Skin epidermis (tissue), 12 donors: ENCODE results near the gene CXCR2.
"Not testable (repeated sequence)": the region's sequence is repeated elsewhere in the genome, so short reads cannot be mapped to it uniquely, and the experiment has no call there.

Source experiments
- H3K27ac ChIP-seq, 21 experiments: fragments of 200-600 bp; sonication (generic) in 11 of 21; one replicate each; pipeline ENCODE4 v1.5.0; 2020; ENCODE audit warnings: mild to moderate bottlenecking in 3 of 21, inconsistent platforms in 2 of 21, moderate library complexity in 2 of 21
- H3K4me3 ChIP-seq, 7 experiments: fragments of 200-600 bp; sonication (generic) in 2 of 7; one replicate each; pipeline ENCODE4 v1.5.0; 2020; ENCODE audit warnings: inconsistent platforms in 2 of 7, mild to moderate bottlenecking in 2 of 7, moderate library complexity in 1 of 7

CXCR2 gene

DNA sequence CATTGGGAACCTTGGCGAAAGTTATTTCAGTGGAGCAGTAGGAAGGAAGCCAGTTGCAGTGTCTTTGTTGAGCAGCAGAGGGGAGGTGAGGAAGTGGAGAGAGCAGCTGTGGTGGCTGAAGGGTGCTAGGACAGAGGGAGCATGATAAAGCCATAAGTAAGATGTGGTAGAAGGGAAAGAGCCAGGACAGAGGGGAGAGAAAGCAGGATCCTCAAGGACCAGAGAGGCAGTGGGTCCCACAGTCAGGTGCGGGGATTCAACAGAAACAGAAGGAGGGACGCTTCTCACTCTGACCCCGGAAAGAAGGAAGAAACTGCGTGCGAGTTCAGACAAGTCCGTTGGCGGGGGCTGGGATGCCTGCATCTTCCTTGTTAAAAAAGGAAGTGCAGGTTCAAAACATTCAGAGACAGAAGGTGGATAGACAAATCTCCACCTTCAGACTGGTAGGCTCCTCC lies at the start of gene CXCR2:
Gene CXCR2 (plus strand): TSS at position 403 of the 455 bp plus-strand sequence. CDS start 8,774 bp downstream, outside the sequence.
- peak within 1 kb of the TSS in 14 of 21 experiments; percentile 5 to 78 (median 36) for H3K27ac ChIP-seq
- peak within 1 kb of the TSS in 1 of 7 experiments; percentile 17 for H3K4me3 ChIP-seq

DNA sequence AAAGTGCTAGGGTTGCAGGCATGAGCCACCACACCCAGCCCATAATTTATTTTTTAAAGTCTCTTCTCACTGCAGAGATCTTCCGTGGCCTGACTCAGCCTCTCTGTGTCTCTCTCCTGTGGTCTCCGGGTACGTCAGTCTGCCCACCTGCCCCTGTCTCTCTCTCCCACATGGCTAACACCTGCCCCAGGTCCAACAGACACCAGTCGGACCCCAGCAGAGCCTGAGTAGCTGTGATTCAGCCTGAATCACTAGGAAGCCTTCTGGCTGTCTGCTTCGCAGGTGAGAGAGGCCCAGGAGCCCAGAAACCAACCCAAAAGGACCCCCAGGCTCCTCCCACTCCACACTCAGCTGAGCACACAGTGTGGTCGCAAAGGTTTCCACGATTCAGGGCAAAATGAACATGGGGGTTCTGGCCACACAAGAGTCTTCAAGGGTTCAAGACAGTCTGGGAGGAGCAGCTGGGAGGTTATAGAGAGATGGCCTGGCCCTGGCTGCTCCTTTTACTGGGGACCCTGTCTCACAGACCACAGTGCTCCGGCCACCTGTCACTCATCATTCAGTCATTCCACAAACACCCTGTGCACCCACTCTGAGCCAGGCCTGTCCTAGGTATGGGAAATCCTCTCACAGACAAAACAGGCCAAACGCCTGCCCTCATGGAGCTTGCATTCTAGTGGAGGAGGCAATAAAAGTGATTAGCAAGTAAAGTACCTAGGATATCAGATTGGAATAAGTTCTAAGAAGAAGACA lies 48.2 kb upstream of the CXCR2 start:
- H3K27ac ChIP-seq, result no peak overlapping the region
- no peak overlapping the region for H3K4me3 ChIP-seq

GRCh38 chr2:218079943-218080913 lies 45.6 kb upstream of the CXCR2 start:
- H3K4me3 ChIP-seq, result no peak overlapping the region

DNA sequence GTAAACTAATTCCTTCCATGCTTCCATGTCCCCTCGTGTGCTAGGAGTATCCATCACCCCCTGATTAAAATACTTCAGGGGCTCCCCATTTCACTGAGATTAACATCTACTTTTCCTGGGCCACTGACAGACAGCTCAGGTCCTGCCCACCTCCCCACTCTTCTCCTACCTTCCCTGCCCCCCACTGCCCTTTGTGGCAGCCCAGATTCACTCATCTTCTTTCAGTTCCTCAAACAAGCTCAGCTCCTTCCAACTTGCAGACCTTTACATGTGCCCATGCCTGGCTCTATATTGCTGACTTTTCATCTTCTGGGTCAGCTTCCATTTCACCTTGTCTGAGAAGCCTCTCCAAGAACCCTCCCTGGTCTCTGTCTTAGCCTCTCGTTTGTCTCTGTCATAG lies 44.8 kb upstream of the CXCR2 start:
- H3K27ac ChIP-seq, result peak overlapping the region in 2 of 21 experiments; percentile 1 to 23
- no peak overlapping the region for H3K4me3 ChIP-seq

More at GRCh38 chr2:218079943-218080913, 45.6 kb upstream of the CXCR2 start:
- peak overlapping the region in 2 of 21 experiments; percentile 12 to 23 for H3K27ac ChIP-seq

DNA sequence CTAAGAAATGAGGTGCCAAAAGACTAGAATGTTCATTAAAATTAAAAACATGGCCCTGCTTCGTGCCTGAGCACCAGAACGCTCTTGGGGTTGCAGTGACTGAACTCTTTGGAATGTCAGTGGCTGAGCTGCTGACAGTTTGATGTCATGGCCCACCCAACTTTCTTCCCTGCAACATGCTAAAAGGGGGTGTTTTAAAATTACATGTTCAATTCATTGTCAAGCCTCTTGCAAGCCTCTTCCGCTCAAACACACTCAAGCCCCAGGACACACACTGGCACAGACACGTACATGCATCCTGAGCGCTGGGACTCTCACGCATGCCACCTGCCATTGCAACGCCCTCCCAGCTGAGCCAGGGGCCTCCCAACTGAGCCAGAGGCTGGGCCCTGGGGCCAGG lies 44.1 kb upstream of the CXCR2 start:
- Histone ChIP-seq H3K27ac (peak overlapping the region in 1 of 21 experiments; percentile 1), H3K4me3 (no peak overlapping the region)

DNA sequence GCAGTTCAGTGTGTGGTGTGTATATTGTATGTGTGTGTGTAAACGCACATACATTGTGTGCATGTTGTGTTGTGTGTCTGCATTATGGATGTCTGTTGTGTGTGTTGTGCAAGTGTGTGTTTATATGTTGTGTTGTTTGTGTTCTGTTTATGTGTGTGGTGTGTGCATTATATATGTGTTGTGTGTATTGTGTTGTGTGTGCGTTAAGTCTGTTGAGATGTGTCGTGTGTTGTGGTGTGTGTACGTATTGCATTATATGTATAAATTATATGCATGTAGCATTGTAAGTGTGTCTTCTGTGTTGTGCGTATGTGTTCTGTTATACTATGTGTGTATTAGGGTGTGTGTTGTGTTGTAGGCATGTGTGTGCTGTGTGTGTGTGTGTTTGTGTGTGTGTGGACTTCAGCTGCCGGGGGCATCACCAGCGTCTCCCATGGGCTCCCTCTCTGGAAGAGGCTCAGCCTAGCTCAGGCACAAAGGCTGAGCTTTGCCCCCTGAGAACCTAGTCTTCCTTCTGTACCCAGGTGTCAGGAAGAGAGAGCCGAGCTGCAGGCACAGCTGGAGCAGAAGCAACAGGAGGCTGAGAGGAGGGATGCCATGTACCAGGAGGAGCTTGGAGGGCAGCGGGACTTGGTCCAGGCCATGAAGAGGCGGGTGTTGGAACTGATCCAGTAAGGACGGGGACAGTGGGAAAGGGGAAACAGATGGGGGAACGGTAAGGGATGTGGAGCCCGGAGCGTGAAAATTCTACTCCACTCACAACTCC lies 43.1 kb upstream of the CXCR2 start:
- Histone ChIP-seq H3K4me3 (no peak overlapping the region), H3K27ac (no peak overlapping the region)

DNA sequence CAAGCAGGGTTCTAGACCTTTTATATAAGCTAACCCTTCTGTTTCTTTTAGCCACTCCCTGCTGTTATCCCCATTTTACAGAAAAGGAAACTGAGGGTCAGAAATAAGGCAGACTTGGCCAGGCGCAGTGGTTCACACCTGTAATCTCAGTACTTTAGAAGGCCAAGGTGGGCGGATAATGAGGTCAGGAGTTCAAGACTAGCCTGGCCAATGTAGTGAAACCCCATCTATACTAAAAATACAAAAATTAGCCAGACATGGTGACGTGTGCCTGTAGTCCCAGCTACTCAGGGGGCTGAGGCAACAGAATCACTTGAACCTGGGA lies 42.5 kb upstream of the CXCR2 start:
- no peak overlapping the region for H3K4me3 ChIP-seq
- H3K27ac ChIP-seq, result no peak overlapping the region

- Histone ChIP-seq H3K27ac (no peak overlapping the region), H3K4me3 (no peak overlapping the region)
Measured at GRCh38 chr2:218086478-218086877, 39.4 kb upstream of the CXCR2 start.

GRCh38 chr2:218089259-218089658 lies 36.6 kb upstream of the CXCR2 start:
- no peak overlapping the region for H3K4me3 ChIP-seq
- H3K27ac ChIP-seq, result no peak overlapping the region

GRCh38 chr2:218091746-218092145 lies 34.1 kb upstream of the CXCR2 start:
- Histone ChIP-seq H3K27ac (no peak overlapping the region), H3K4me3 (no peak overlapping the region)

- Histone ChIP-seq H3K4me3 (no peak overlapping the region), H3K27ac (no peak overlapping the region)
Measured at GRCh38 chr2:218093879-218094278, 31.9 kb upstream of the CXCR2 start.

DNA sequence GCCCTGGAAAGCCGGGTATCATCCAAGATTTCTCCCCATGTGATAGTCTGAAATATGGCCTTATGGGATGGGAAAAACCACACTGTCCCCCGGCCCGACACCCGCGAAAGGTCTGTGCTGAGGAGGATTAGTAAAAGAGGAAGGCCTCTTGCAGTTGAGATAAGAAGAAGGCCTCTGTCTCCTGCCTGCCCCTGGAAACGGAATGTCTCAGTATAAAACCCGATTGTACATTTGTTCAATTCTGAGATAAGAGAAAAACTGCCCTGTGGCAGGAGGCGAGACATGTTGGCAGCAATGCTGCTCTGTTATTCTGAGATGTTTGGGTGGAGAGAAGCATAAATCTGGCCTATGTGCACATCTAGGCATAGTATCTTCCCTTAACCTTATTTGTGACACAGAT lies 30.0 kb upstream of the CXCR2 start:
- Histone ChIP-seq H3K27ac (no peak overlapping the region), H3K4me3 (no peak overlapping the region)

- no peak overlapping the region for H3K27ac ChIP-seq
- H3K4me3 ChIP-seq, result no peak overlapping the region
Measured at GRCh38 chr2:218097975-218098374, 27.9 kb upstream of the CXCR2 start.

DNA sequence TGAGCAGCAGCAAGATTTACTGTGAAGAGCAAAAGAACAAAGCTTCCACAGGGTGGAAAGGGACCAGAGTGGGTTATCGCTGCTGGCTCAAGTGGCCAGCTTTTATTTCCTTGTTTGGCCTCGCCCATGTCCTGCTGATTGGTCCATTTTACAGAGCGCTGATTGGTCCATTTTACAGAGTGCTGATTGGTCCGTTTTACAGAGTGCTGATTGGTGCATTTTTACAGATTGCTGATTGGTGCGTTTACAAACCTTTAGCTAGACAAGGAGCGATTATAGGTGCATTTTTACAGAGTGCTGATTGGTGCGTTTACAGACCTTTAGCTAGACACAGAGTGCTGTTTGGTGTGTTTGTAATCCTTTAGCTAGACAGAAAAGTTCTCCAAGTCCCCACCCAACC lies 17.0 kb upstream of the CXCR2 start:
- not testable (repeated sequence) for H3K4me3 ChIP-seq, H3K27ac ChIP-seq

- not testable (repeated sequence) for H3K27ac ChIP-seq, H3K4me3 ChIP-seq
Measured at GRCh38 chr2:218121789-218122188, 4.0 kb upstream of the CXCR2 start.

- not testable (repeated sequence) for H3K4me3 ChIP-seq, H3K27ac ChIP-seq
Measured at GRCh38 chr2:218122286-218122685, 3.5 kb upstream of the CXCR2 start.

DNA sequence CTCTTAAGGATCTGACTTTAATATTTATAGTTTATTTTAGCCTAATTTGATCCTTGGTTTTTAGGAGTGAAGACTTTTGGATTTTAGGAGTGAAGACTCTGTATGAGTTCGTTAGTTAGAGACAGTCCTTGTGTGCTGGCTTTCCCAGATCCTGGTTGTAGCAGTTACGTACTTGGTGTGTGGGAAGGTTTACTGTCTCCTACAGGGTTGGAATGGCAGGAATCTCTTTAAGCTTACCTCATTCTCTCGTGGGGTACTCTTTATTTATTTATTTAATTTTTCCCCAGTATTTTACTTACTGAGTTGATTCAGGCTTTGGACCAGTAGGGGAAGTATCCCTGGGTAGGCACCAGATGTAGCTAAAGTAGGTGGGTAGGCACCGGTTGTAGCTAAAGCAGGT lies 1.8 kb upstream of the CXCR2 start:
- no peak overlapping the region for H3K4me3 ChIP-seq
- no peak overlapping the region for H3K27ac ChIP-seq

- peak overlapping the region in 4 of 21 experiments; percentile 17 to 71 (median 63) for H3K27ac ChIP-seq
- no peak overlapping the region for H3K4me3 ChIP-seq
Measured at GRCh38 chr2:218125095-218125494, 733 bp upstream of the CXCR2 start.

GRCh38 chr2:218127929-218128455 lies 2.2 kb downstream of the CXCR2 start:
- Histone ChIP-seq H3K4me3 (no peak overlapping the region), H3K27ac (peak overlapping the region in 6 of 21 experiments; percentile 22 to 78 (median 54))
